ENCODE results near the gene JAGN1. TPM values are rescaled to one million over a fixed set of nuclear protein-coding genes. Genes with fewer than 3 reads are reported as not detected.
"Not testable (repeated sequence)": the region's sequence is repeated elsewhere in the genome, so short reads cannot be mapped to it uniquely, and the experiment has no call there.

The JAGN1 gene
- total RNA-seq, 2 donors from 2014 or later = 43.7 to 51.2 TPM

GRCh38 chr3:9899289-9899791, 8.9 kb downstream of the JAGN1 start:
- Histone ChIP-seq H3K9ac (ENCODE audit: low read depth in 2 of 2, low read length in 2 of 2) (peak overlapping the region in 1 of 2 donors; percentile 88), H3K27me3 (no peaks in the 10 kb centered on the region), H3K36me3 (no peaks in the 10 kb centered on the region), H3K4me3 (no peak overlapping the region), H3K4me1 (peaks cover 13% of the 10 kb centered on the region), H3K27ac (peak overlapping the region; percentile 97), H3K9me3 (no peaks in the 10 kb centered on the region)
- TF ChIP-seq CTCF (IDR thresholded peaks at IDR 0.05) = no peak
- no peak for DNase-seq
- intact Hi-C loops (cut with DNase I) = no loop called here

- H3K4me3 ChIP-seq; intact Hi-C loops (cut with DNase I); H3K36me3 ChIP-seq; H3K9me3 ChIP-seq; H3K9ac ChIP-seq (ENCODE audit: low read depth in 2 of 2, low read length in 2 of 2); H3K27me3 ChIP-seq: not testable (repeated sequence)
- H3K4me1 ChIP-seq = peaks cover 13% of the 10 kb centered on the region
- H3K27ac ChIP-seq = peak overlapping the region; percentile 97
- DNase-seq = peak; percentile 59
Observed at GRCh38 chr3:9900965-9901415, 10.6 kb downstream of the JAGN1 start.

GRCh38 chr3:9901967-9902366, 11.6 kb downstream of the JAGN1 start:
- H3K27me3 ChIP-seq = no peaks in the 10 kb centered on the region
- no peaks in the 10 kb centered on the region for H3K36me3 ChIP-seq
- no peaks in the 10 kb centered on the region for H3K9me3 ChIP-seq
- no peak overlapping the region for H3K4me3 ChIP-seq
- H3K27ac ChIP-seq = peak overlapping the region; percentile 97
- TF ChIP-seq CTCF (IDR thresholded peaks at IDR 0.05) = no peak
- H3K9ac ChIP-seq (ENCODE audit: low read depth in 2 of 2, low read length in 2 of 2) = peak overlapping the region; percentile 53 to 97
- H3K4me1 ChIP-seq = peaks cover 11% of the 10 kb centered on the region
- intact Hi-C loops (cut with DNase I) = no loop called here
- no peak for DNase-seq

- intact Hi-C loops (cut with DNase I) = no loop called here
- no peak for TF ChIP-seq CTCF (IDR thresholded peaks at IDR 0.05)
- H3K9ac ChIP-seq (ENCODE audit: low read depth in 2 of 2, low read length in 2 of 2) = peak within 1 kb of the TSS; percentile 53 to 97
Observed at GRCh38 chr3:9902372-9903237, 12.2 kb downstream of the JAGN1 start, which contains the start of gene IL17RE. TSS of gene IL17RE (plus strand) at chr3:9902848. CDS start at chr3:9902933, 85 bp downstream.

GRCh38 chr3:9903238-9903624, 12.8 kb downstream of the JAGN1 start:
- peaks cover 3% of the 10 kb centered on the region for H3K4me1 ChIP-seq
- intact Hi-C loops (cut with DNase I) = no loop called here
- no peak for TF ChIP-seq CTCF (IDR thresholded peaks at IDR 0.05)
- H3K36me3 ChIP-seq = no peaks in the 10 kb centered on the region
- H3K4me3 ChIP-seq = peak overlapping the region; percentile 54
- H3K9ac ChIP-seq (ENCODE audit: low read depth in 2 of 2, low read length in 2 of 2) = peak overlapping the region; percentile 40 to 97
- H3K27ac ChIP-seq = peak overlapping the region; percentile 97
- H3K9me3 ChIP-seq = no peaks in the 10 kb centered on the region
- DNase-seq = no peak
- no peaks in the 10 kb centered on the region for H3K27me3 ChIP-seq

More at GRCh38 chr3:9902372-9903237, 12.2 kb downstream of the JAGN1 start, which contains the start of gene IL17RE:
- H3K4me3 ChIP-seq = peak within 1 kb of the TSS; percentile 54
- H3K27ac ChIP-seq = peak within 1 kb of the TSS; percentile 97
- H3K4me1 ChIP-seq = peaks cover 4% of the 10 kb centered on the region
- H3K36me3 ChIP-seq = no peaks in the 10 kb centered on the region
- H3K27me3 ChIP-seq = no peaks in the 10 kb centered on the region
- DNase-seq = peak; percentile 89
- H3K9me3 ChIP-seq = no peaks in the 10 kb centered on the region

- no peak for DNase-seq
Observed at GRCh38 chr3:9903904-9904303, 13.5 kb downstream of the JAGN1 start.

More at GRCh38 chr3:9903904-9904303, 13.5 kb downstream of the JAGN1 start:
- H3K36me3 ChIP-seq = no peaks in the 10 kb centered on the region
- TF ChIP-seq CTCF (IDR thresholded peaks at IDR 0.05) = no peak
- H3K9me3 ChIP-seq = no peaks in the 10 kb centered on the region
- H3K27ac ChIP-seq = no peak overlapping the region
- intact Hi-C loops (cut with DNase I) = no loop called here
- peak overlapping the region; percentile 13 to 97 for H3K9ac ChIP-seq (ENCODE audit: low read depth in 2 of 2, low read length in 2 of 2)
- peaks cover 3% of the 10 kb centered on the region for H3K4me1 ChIP-seq
- peak overlapping the region; percentile 54 for H3K4me3 ChIP-seq
- no peaks in the 10 kb centered on the region for H3K27me3 ChIP-seq
